Endodermal cell (in vitro differentiated cells): ENCODE results near the gene WNT2. TPM values are rescaled to one million over a fixed set of nuclear protein-coding genes. Genes with fewer than 3 reads are reported as not detected.

Experiments
- DNase-seq: peaks from one replicate; pipeline ENCODE4 v3.0.0-alpha.2; 2017
- H3K27ac ChIP-seq: 2 replicates; pipeline ENCODE4 v1.5.1; 2013; ENCODE audit warnings: mild to moderate bottlenecking, low read depth, low read length, moderate library complexity
- H3K27me3 ChIP-seq: 2 replicates; pipeline ENCODE4 v1.6.1; 2013; ENCODE audit warnings: mild to moderate bottlenecking, low read length, moderate library complexity; ENCODE audit not compliant: insufficient read depth, control insufficient read depth, poor library complexity, severe bottlenecking
- H3K36me3 ChIP-seq: 2 replicates; pipeline ENCODE4 v1.7.0; 2013; ENCODE audit warnings: mild to moderate bottlenecking, low read length, moderate library complexity; ENCODE audit not compliant: control insufficient read depth, insufficient read depth
- H3K4me1 ChIP-seq: one replicate; pipeline ENCODE4 v1.7.0; 2013; ENCODE audit warnings: low read length; ENCODE audit not compliant: control insufficient read depth, insufficient read depth
- H3K4me3 ChIP-seq: 2 replicates; pipeline ENCODE4 v1.5.1; 2013; ENCODE audit warnings: mild to moderate bottlenecking, low read length, moderate library complexity
- H3K9ac ChIP-seq: 2 replicates; pipeline ENCODE4 v1.6.1; 2013; ENCODE audit warnings: mild to moderate bottlenecking, low read length, moderate library complexity; ENCODE audit not compliant: poor library complexity, severe bottlenecking; ENCODE audit errors: extremely low read depth
- H3K9me3 ChIP-seq: 2 replicates; pipeline ENCODE4 v1.6.1; 2013; ENCODE audit warnings: mild to moderate bottlenecking, low read length, moderate library complexity; ENCODE audit not compliant: control insufficient read depth
- H3K27ac Mint-ChIP-seq: 2 replicates; pipeline ENCODE4 v1.8.0; 2020; ENCODE audit warnings: mixed read lengths
- H3K27me3 Mint-ChIP-seq: 2 replicates; pipeline ENCODE4 v1.8.0; 2021; ENCODE audit warnings: mild to moderate bottlenecking, mixed read lengths; ENCODE audit not compliant: insufficient read depth
- H3K36me3 Mint-ChIP-seq: 2 replicates; pipeline ENCODE4 v1.8.0; 2020; ENCODE audit warnings: low read depth, mixed read lengths
- H3K4me1 Mint-ChIP-seq: 2 replicates; pipeline ENCODE4 v1.8.0; 2020; ENCODE audit warnings: mixed read lengths
- H3K4me3 Mint-ChIP-seq: 2 replicates; pipeline ENCODE4 v1.8.0; 2020; ENCODE audit warnings: mild to moderate bottlenecking, moderate library complexity, mixed read lengths
- H3K9me3 Mint-ChIP-seq: 2 replicates; pipeline ENCODE4 v1.8.0; 2020; ENCODE audit warnings: mild to moderate bottlenecking, mixed read lengths
- CTCF ChIP-seq: fragments of 200-600 bp; sonication (generic); conservative IDR thresholded peaks from 2 replicates; pipeline ENCODE4 v1.5.0; 2021; ENCODE audit warnings: antibody characterized with exemption, mild to moderate bottlenecking
- WGBS, 2 experiments: methylation state at CpG; one replicate each; pipeline versions ENCODE4 v1.1.5 to v1.1.7; 2013; ENCODE audit warnings: missing lambda C conversion rate in 2 of 2, mixed read lengths in 1 of 2; ENCODE audit not compliant: insufficient coverage in 1 of 2, insufficient read length in 1 of 2; 5-methylcytosine and 5-hydroxymethylcytosine counted together
- total RNA-seq, 2 donors: library from RNA; stranded (reverse); fragmentation: NEBNext Ultra II Directional in 1 of 2; extraction: Animal tissue kit (Norgen Biotek cat#: 25700) in 1 of 2; gene quantifications; 2 replicates in 1 of 2; 3 replicates in 1 of 2; pipeline ENCODE4 v1.2.1, GENCODE V29; 2021

Gene WNT2
- total RNA-seq, 2 donors from 2014 or later, result not detected

GRCh38 chr7:117323305-117323850, 520 bp upstream of the WNT2 start:
- no peak overlapping the region for H3K27ac ChIP-seq
- 1 to 2% methylated on average over 16 to 25 of the region's 25 CpGs for WGBS, 2 experiments
- Mint-ChIP-seq H3K9me3 (no peaks in the 10 kb centered on the region), H3K27ac (no peak overlapping the region), H3K4me1 (peaks cover 13% of the 10 kb centered on the region), H3K27me3 (peaks cover 99% of the 10 kb centered on the region), H3K4me3 (peak overlapping the region; percentile 67), H3K36me3 (no peaks in the 10 kb centered on the region)
- peak; percentile 67 for DNase-seq
- no peaks in the 10 kb centered on the region for H3K4me1 ChIP-seq
- peaks cover 92% of the 10 kb centered on the region for H3K27me3 ChIP-seq
- no peaks in the 10 kb centered on the region for H3K36me3 ChIP-seq
- H3K9me3 ChIP-seq, result no peaks in the 10 kb centered on the region
- TF ChIP-seq CTCF, result no peak
- H3K4me3 ChIP-seq, result peak overlapping the region; percentile 76
- no peak overlapping the region for H3K9ac ChIP-seq

GRCh38 chr7:117320523-117320922, 2.3 kb downstream of the WNT2 start:
- peaks cover 95% of the 10 kb centered on the region for H3K27me3 Mint-ChIP-seq
- H3K4me3 ChIP-seq, result no peak overlapping the region
- no peak for DNase-seq
- no peaks in the 10 kb centered on the region for H3K36me3 Mint-ChIP-seq
- H3K4me1 ChIP-seq, result no peaks in the 10 kb centered on the region
- no peak overlapping the region for H3K4me3 Mint-ChIP-seq
- H3K27me3 ChIP-seq, result peaks cover 99% of the 10 kb centered on the region
- no peak overlapping the region for H3K27ac ChIP-seq
- no peaks in the 10 kb centered on the region for H3K9me3 Mint-ChIP-seq
- no peak overlapping the region for H3K9ac ChIP-seq
- no peaks in the 10 kb centered on the region for H3K36me3 ChIP-seq
- H3K9me3 ChIP-seq, result no peaks in the 10 kb centered on the region
- H3K27ac Mint-ChIP-seq, result no peak overlapping the region
- 94 to 100% methylated on average over 6 to 10 of the region's 10 CpGs for WGBS, 2 experiments
- H3K4me1 Mint-ChIP-seq, result peaks cover 13% of the 10 kb centered on the region
- no peak for TF ChIP-seq CTCF

GRCh38 chr7:117319181-117319580, 3.7 kb downstream of the WNT2 start:
- 90 to 96% methylated on average over 3 of the region's 3 CpGs for WGBS, 2 experiments
- Mint-ChIP-seq H3K4me3 (no peak overlapping the region), H3K36me3 (no peaks in the 10 kb centered on the region), H3K9me3 (no peaks in the 10 kb centered on the region), H3K27ac (no peak overlapping the region), H3K27me3 (peaks cover 93% of the 10 kb centered on the region), H3K4me1 (peaks cover 13% of the 10 kb centered on the region)
- Histone ChIP-seq H3K4me1 (no peaks in the 10 kb centered on the region), H3K4me3 (no peak overlapping the region), H3K9ac (no peak overlapping the region), H3K9me3 (no peaks in the 10 kb centered on the region), H3K27me3 (peaks cover 90% of the 10 kb centered on the region), H3K27ac (no peak overlapping the region), H3K36me3 (no peaks in the 10 kb centered on the region)
- no peak for TF ChIP-seq CTCF
- DNase-seq, result no peak
